Measurements from ENCODE around the gene IMPG1. TPM values are rescaled to one million over a fixed set of nuclear protein-coding genes. Genes with fewer than 3 reads are reported as not detected.

Gene IMPG1
- total and polyA plus RNA-seq, 2 of the 13 experiments (the other 11 are each of a cell fraction or from before 2014, with no cell fraction given): not detected

DNA sequence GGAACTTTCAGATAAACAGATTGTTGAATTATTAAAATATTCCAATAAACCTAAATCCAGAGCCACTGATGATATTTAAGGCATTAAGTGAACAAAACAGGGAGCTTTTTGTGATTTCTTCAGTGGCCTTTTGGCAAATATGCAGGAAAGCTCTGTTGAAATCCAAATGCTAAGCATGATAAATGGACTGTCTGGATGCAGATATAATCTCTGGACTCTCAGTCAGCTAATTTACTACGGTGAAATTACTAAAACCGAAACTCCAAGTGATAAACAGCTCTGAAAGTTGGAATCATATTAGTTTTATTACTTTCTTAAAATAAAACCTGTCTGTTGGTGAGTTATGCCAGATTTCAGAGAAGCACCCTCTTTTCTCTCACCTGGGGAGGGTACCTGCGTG, 120.3 kb downstream of the IMPG1 start:
- no peak overlapping the region for H3K4me3 ChIP-seq (replicated peaks in 1 of 3; ENCODE audit: insufficient read depth in 1 of 3, low read depth in 2 of 3, low read length in 3 of 3)
- H3K36me3 ChIP-seq (replicated peaks in 1 of 2; ENCODE audit: control insufficient read depth in 1 of 2, insufficient read depth in 2 of 2, low read length in 2 of 2): no peaks in the 10 kb centered on the region
- no peak for DNase-seq (ENCODE audit: low spot score)
- intact Hi-C loops (cut with micrococcal nuclease; ENCODE audit: unreplicated experiment) (no loop called here), in situ Hi-C loops (cut with HindIII; ENCODE audit: extremely low pct_ligation_motif_present, low pct_unique_long_range_greater_than_20kb) (no loop called here)
- CTCF ChIA-PET (ENCODE audit: low intra/inter-chr PET ratio, low total read pairs): no interaction called here
- POLR2A ChIA-PET: no interaction called here
- H3K27me3 ChIP-seq (ENCODE audit: control insufficient read depth in 1 of 2, insufficient read depth in 2 of 2, low read length in 2 of 2): peaks cover 0 to 1% of the 10 kb centered on the region in 2 experiments; a peak in 2 of 5 replicates
- no peak overlapping the region for H2AFZ ChIP-seq (ENCODE audit: low read length)
- TF ChIP-seq TOPORS (CRISPR knock-in tag; IDR thresholded peaks at IDR 0.05): no peak
- TF ChIP-seq ZNF577 (CRISPR knock-in tag; IDR thresholded peaks at IDR 0.05; ENCODE audit: borderline replicate concordance, low read depth): no peak
- TF ChIP-seq, protein P1, sequence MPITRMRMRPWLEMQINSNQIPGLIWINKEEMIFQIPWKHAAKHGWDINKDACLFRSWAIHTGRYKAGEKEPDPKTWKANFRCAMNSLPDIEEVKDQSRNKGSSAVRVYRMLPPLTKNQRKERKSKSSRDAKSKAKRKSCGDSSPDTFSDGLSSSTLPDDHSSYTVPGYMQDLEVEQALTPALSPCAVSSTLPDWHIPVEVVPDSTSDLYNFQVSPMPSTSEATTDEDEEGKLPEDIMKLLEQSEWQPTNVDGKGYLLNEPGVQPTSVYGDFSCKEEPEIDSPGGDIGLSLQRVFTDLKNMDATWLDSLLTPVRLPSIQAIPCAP (CRISPR knock-in tag; IDR thresholded peaks at IDR 0.05; ENCODE audit: low read depth): no peak
- TF ChIP-seq, protein P2, sequence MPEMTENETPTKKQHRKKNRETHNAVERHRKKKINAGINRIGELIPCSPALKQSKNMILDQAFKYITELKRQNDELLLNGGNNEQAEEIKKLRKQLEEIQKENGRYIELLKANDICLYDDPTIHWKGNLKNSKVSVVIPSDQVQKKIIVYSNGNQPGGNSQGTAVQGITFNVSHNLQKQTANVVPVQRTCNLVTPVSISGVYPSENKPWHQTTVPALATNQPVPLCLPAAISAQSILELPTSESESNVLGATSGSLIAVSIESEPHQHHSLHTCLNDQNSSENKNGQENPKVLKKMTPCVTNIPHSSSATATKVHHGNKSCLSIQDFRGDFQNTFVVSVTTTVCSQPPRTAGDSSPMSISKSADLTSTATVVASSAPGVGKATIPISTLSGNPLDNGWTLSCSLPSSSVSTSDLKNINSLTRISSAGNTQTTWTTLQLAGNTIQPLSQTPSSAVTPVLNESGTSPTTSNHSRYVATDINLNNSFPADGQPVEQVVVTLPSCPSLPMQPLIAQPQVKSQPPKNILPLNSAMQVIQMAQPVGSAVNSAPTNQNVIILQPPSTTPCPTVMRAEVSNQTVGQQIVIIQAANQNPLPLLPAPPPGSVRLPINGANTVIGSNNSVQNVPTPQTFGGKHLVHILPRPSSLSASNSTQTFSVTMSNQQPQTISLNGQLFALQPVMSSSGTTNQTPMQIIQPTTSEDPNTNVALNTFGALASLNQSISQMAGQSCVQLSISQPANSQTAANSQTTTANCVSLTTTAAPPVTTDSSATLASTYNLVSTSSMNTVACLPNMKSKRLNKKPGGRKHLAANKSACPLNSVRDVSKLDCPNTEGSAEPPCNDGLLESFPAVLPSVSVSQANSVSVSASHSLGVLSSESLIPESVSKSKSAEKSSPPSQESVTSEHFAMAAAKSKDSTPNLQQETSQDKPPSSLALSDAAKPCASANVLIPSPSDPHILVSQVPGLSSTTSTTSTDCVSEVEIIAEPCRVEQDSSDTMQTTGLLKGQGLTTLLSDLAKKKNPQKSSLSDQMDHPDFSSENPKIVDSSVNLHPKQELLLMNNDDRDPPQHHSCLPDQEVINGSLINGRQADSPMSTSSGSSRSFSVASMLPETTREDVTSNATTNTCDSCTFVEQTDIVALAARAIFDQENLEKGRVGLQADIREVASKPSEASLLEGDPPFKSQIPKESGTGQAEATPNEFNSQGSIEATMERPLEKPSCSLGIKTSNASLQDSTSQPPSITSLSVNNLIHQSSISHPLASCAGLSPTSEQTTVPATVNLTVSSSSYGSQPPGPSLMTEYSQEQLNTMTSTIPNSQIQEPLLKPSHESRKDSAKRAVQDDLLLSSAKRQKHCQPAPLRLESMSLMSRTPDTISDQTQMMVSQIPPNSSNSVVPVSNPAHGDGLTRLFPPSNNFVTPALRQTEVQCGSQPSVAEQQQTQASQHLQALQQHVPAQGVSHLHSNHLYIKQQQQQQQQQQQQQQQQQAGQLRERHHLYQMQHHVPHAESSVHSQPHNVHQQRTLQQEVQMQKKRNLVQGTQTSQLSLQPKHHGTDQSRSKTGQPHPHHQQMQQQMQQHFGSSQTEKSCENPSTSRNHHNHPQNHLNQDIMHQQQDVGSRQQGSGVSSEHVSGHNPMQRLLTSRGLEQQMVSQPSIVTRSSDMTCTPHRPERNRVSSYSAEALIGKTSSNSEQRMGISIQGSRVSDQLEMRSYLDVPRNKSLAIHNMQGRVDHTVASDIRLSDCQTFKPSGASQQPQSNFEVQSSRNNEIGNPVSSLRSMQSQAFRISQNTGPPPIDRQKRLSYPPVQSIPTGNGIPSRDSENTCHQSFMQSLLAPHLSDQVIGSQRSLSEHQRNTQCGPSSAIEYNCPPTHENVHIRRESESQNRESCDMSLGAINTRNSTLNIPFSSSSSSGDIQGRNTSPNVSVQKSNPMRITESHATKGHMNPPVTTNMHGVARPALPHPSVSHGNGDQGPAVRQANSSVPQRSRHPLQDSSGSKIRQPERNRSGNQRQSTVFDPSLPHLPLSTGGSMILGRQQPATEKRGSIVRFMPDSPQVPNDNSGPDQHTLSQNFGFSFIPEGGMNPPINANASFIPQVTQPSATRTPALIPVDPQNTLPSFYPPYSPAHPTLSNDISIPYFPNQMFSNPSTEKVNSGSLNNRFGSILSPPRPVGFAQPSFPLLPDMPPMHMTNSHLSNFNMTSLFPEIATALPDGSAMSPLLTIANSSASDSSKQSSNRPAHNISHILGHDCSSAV (CRISPR knock-in tag; IDR thresholded peaks at IDR 0.05; ENCODE audit: borderline replicate concordance): no peak
- TF ChIP-seq ASH2L (IDR thresholded peaks at IDR 0.05; ENCODE audit: insufficient read length, low read depth, low read length): no peak
- FAIRE-seq: no peak
- WGBS (ENCODE audit: low lambda C conversion rate): 5% methylated on average over 3 of the region's 3 CpGs
- no peaks in the 10 kb centered on the region for H3K9me3 ChIP-seq (ENCODE audit: low read length)
- BruUV-seq (replicated peaks): no TSS peak
- H3K79me2 ChIP-seq (ENCODE audit: insufficient read depth, low read length): no peaks in the 10 kb centered on the region
- H3K9ac ChIP-seq (ENCODE audit: insufficient read depth, low read depth, low read length): no peak overlapping the region
- no peak overlapping the region for H3K27ac ChIP-seq (ENCODE audit: extremely low read length, insufficient read depth, low read length)
- no peaks in the 10 kb centered on the region for H4K20me1 ChIP-seq (ENCODE audit: insufficient read depth, low read length)
- no peak overlapping the region for H3K4me2 ChIP-seq (ENCODE audit: low read depth, low read length)
- no peak for ATAC-seq
- H3K4me1 ChIP-seq (ENCODE audit: insufficient read depth, low read length): no peaks in the 10 kb centered on the region
